Measurements from ENCODE around the gene DBF4B. TPM values are rescaled to one million over a fixed set of nuclear protein-coding genes. Genes with fewer than 3 reads are reported as not detected.

DBF4B gene
- total and polyA plus RNA-seq, 2 of the 13 experiments (the other 11 are each of a cell fraction or from before 2014, with no cell fraction given): 11.7 to 13.2 TPM

GRCh38 chr17:44687756-44688155 is 20.7 kb upstream of the DBF4B start:
- WGBS (ENCODE audit: low lambda C conversion rate): 98% methylated on average over 1 of the region's 1 CpG
- H3K4me3 ChIP-seq (replicated peaks in 1 of 3; ENCODE audit: insufficient read depth in 1 of 3, low read depth in 2 of 3, low read length in 3 of 3): no peak overlapping the region
- intact Hi-C loops (cut with micrococcal nuclease; ENCODE audit: unreplicated experiment) (no loop called here), in situ Hi-C loops (cut with HindIII; ENCODE audit: extremely low pct_ligation_motif_present, low pct_unique_long_range_greater_than_20kb) (no loop called here)
- no peaks in the 10 kb centered on the region for H4K20me1 ChIP-seq (ENCODE audit: insufficient read depth, low read length)
- TF ChIP-seq PITX1 (CRISPR knock-in tag; IDR thresholded peaks at IDR 0.05) (no peak), ZNF230 (CRISPR knock-in tag; IDR thresholded peaks at IDR 0.05) (no peak), DPF2 (CRISPR knock-in tag; IDR thresholded peaks at IDR 0.05; ENCODE audit: borderline replicate concordance, low read depth) (no peak), U2AF1 (optimal IDR thresholded peaks at IDR 0.05; ENCODE audit: low read depth, low read length) (no peak), HNRNPH1 (optimal IDR thresholded peaks at IDR 0.05; ENCODE audit: low read depth, low read length) (no peak), ZNF335 (CRISPR knock-in tag; IDR thresholded peaks at IDR 0.05) (no peak), ZNF878 (CRISPR knock-in tag; IDR thresholded peaks at IDR 0.05) (no peak), ZNF776 (CRISPR knock-in tag; IDR thresholded peaks at IDR 0.05) (no peak), ZKSCAN8 (CRISPR knock-in tag; IDR thresholded peaks at IDR 0.05; ENCODE audit: borderline replicate concordance) (no peak), SP140L (CRISPR knock-in tag; IDR thresholded peaks at IDR 0.05; ENCODE audit: borderline replicate concordance) (no peak), ZNF792 (CRISPR knock-in tag; IDR thresholded peaks at IDR 0.05) (no peak), MED13 (CRISPR knock-in tag; IDR thresholded peaks at IDR 0.05) (no peak), TBX3 (IDR thresholded peaks at IDR 0.05; ENCODE audit: borderline replicate concordance) (no peak), ZFY (CRISPR knock-in tag; IDR thresholded peaks at IDR 0.05) (no peak), ZNF703 (CRISPR knock-in tag; IDR thresholded peaks at IDR 0.05; ENCODE audit: borderline replicate concordance) (no peak), BHLHE40 (IDR thresholded peaks at IDR 0.05; ENCODE audit: low read length) (no peak), CEBPZ (IDR thresholded peaks at IDR 0.05; ENCODE audit: low read length) (no peak), ZNF24 (IDR thresholded peaks at IDR 0.05) (no peak)
- POLR2A ChIA-PET: interaction anchor here (0.9 to 2.8 kb wide), 3 partner anchors 12 to 50 kb away, joined by 3 to 10 read pairs (median 10); partner anchors contain the start of gene DBF4B
- CTCF ChIA-PET (ENCODE audit: low intra/inter-chr PET ratio, low total read pairs): no interaction called here
- peaks cover 0 to 3% of the 10 kb centered on the region in 2 experiments; a peak in 1 of 5 replicates for H3K27me3 ChIP-seq (ENCODE audit: control insufficient read depth in 1 of 2, insufficient read depth in 2 of 2, low read length in 2 of 2)
- H3K9me3 ChIP-seq (ENCODE audit: low read length): no peaks in the 10 kb centered on the region
- H3K4me2 ChIP-seq (ENCODE audit: low read depth, low read length): peak overlapping the region; percentile 13; the same call in 1 of the 2 replicates
- peaks cover 40% of the 10 kb centered on the region for H3K79me2 ChIP-seq (ENCODE audit: insufficient read depth, low read length)
- BruUV-seq (replicated peaks): no TSS peak
- peaks cover 10 to 22% of the 10 kb centered on the region in 2 experiments for H3K36me3 ChIP-seq (replicated peaks in 1 of 2; ENCODE audit: control insufficient read depth in 1 of 2, insufficient read depth in 2 of 2, low read length in 2 of 2)
- H2AFZ ChIP-seq (ENCODE audit: low read length): no peak overlapping the region
- no peak for FAIRE-seq
- H3K4me1 ChIP-seq (ENCODE audit: insufficient read depth, low read length): peaks cover 27% of the 10 kb centered on the region
- H3K9ac ChIP-seq (ENCODE audit: insufficient read depth, low read depth, low read length): no peak overlapping the region
- no peak for DNase-seq (ENCODE audit: low spot score)
- no peak for ATAC-seq
- no peak overlapping the region for H3K27ac ChIP-seq (ENCODE audit: extremely low read length, insufficient read depth, low read length)

All from HepG2 (cell line).